Neuronal stem cell (in vitro differentiated cells): ENCODE results near the gene IFITM2.
"Not testable (repeated sequence)": the region's sequence is repeated elsewhere in the genome, so short reads cannot be mapped to it uniquely, and the experiment has no call there.

ENCODE experiments used
- DNase-seq: peaks from one replicate; pipeline ENCODE4 v3.0.0-alpha.2; 2013; ENCODE audit warnings: low spot score
- H2AFZ ChIP-seq: one replicate; pipeline ENCODE4 v1.6.1; 2013; ENCODE audit warnings: mild to moderate bottlenecking, low read length, inconsistent platforms
- H2AK5ac ChIP-seq: 2 replicates; pipeline ENCODE4 v1.6.1; 2013; ENCODE audit warnings: low read depth, mild to moderate bottlenecking, inconsistent platforms, low read length, moderate library complexity, mixed read lengths
- H2BK120ac ChIP-seq: 2 replicates; pipeline ENCODE4 v1.6.1; 2013; ENCODE audit warnings: low read depth, mild to moderate bottlenecking, inconsistent platforms, low read length, moderate library complexity, mixed read lengths
- H2BK12ac ChIP-seq: one replicate; pipeline ENCODE4 v1.6.1; 2013; ENCODE audit warnings: low read length, inconsistent platforms
- H2BK15ac ChIP-seq: 2 replicates; pipeline ENCODE4 v1.6.1; 2013; ENCODE audit warnings: mild to moderate bottlenecking, low read length, inconsistent platforms, mixed read lengths
- H2BK5ac ChIP-seq: one replicate; pipeline ENCODE4 v1.6.1; 2013; ENCODE audit warnings: inconsistent platforms, mild to moderate bottlenecking, low read length, moderate library complexity
- H3K14ac ChIP-seq: one replicate; pipeline ENCODE4 v1.6.1; 2013; ENCODE audit warnings: low read length, inconsistent platforms
- H3K18ac ChIP-seq: 2 replicates; pipeline ENCODE4 v1.6.1; 2013; ENCODE audit warnings: low read length, inconsistent platforms
- H3K23ac ChIP-seq: 2 replicates; pipeline ENCODE4 v1.6.1; 2013; ENCODE audit warnings: low read depth, mild to moderate bottlenecking, mixed read lengths, low read length, inconsistent platforms; ENCODE audit not compliant: poor library complexity
- H3K27ac ChIP-seq: replicated peaks from 3 replicates; pipeline ENCODE4 v1.5.1; 2013; ENCODE audit warnings: low read length, inconsistent platforms
- H3K27me3 ChIP-seq, 3 experiments: 2 replicates each; pipeline ENCODE4 v1.6.1; 2013; ENCODE audit warnings: low read length in 3 of 3, mild to moderate bottlenecking in 2 of 3, inconsistent platforms in 1 of 3, low read depth in 1 of 3, mixed read lengths in 1 of 3, moderate library complexity in 1 of 3; ENCODE audit not compliant: control insufficient read depth in 3 of 3, insufficient read depth in 3 of 3
- H3K36me3 ChIP-seq, 2 donors: replicated peaks in 1 of 2; 2 replicates each; pipeline ENCODE4 v1.6.1; 2013; ENCODE audit warnings: low read length in 2 of 2; ENCODE audit not compliant: control insufficient read depth in 2 of 2, insufficient read depth in 2 of 2
- H3K4ac ChIP-seq: 2 replicates; pipeline ENCODE4 v1.6.1; 2013; ENCODE audit warnings: inconsistent platforms, mild to moderate bottlenecking, low read length, moderate library complexity
- H3K4me1 ChIP-seq, 2 donors: 1 replicate in 1 of 2; 2 replicates in 1 of 2; pipeline ENCODE4 v1.6.1; 2013; ENCODE audit warnings: low read length in 2 of 2, low read depth in 1 of 2; ENCODE audit not compliant: control insufficient read depth in 2 of 2, insufficient read depth in 1 of 2
- H3K4me2 ChIP-seq: one replicate; pipeline ENCODE4 v1.6.1; 2013; ENCODE audit warnings: mild to moderate bottlenecking, low read length, inconsistent platforms; ENCODE audit not compliant: insufficient read depth, poor library complexity, severe bottlenecking
- H3K4me3 ChIP-seq, 2 donors: 2 replicates each; pipeline ENCODE4 v1.5.1; 2013; ENCODE audit warnings: low read length in 2 of 2, mild to moderate bottlenecking in 2 of 2, inconsistent platforms in 1 of 2, moderate library complexity in 1 of 2
- H3K79me1 ChIP-seq: one replicate; pipeline ENCODE4 v1.6.1; 2013; ENCODE audit warnings: low read depth, mild to moderate bottlenecking, inconsistent platforms, low read length, moderate library complexity
- H3K9ac ChIP-seq: one replicate; pipeline ENCODE4 v1.6.1; 2013; ENCODE audit warnings: mild to moderate bottlenecking, low read depth, low read length, inconsistent platforms; ENCODE audit not compliant: poor library complexity
- H3K9me3 ChIP-seq, 2 donors: replicated peaks in 1 of 2; 2 replicates each; pipeline versions ENCODE3 to v1.6.1; 2013; ENCODE audit warnings: low read length in 2 of 2, mild to moderate bottlenecking in 2 of 2, inconsistent platforms in 1 of 2, low read depth in 1 of 2, mixed read lengths in 1 of 2, moderate library complexity in 1 of 2; ENCODE audit not compliant: control insufficient read depth in 2 of 2, insufficient read depth in 1 of 2
- H4K8ac ChIP-seq: one replicate; pipeline ENCODE4 v1.6.1; 2013; ENCODE audit warnings: low read depth, mild to moderate bottlenecking, inconsistent platforms, low read length, moderate library complexity
- H4K91ac ChIP-seq: one replicate; pipeline ENCODE4 v1.6.1; 2013; ENCODE audit warnings: low read length, low read depth, mild to moderate bottlenecking, inconsistent platforms; ENCODE audit not compliant: poor library complexity
- WGBS, 2 donors: extraction: QIAGEN DNeasy Blood & Tissue Kit; methylation state at CpG; one replicate each; pipeline ENCODE4 v1.1.7; 2013; ENCODE audit warnings: missing lambda C conversion rate in 2 of 2, mixed read lengths in 1 of 2; ENCODE audit not compliant: insufficient read length in 2 of 2, insufficient replicate concordance in 1 of 2; ENCODE audit errors: extremely low coverage in 2 of 2; 5-methylcytosine and 5-hydroxymethylcytosine counted together

The IFITM2 gene

GRCh38 chr11:318405-319120 lies 10.9 kb downstream of the IFITM2 start:
- Histone ChIP-seq H3K27me3 (peaks cover 0 to 24% (median 0%) of the 10 kb centered on the region in 3 experiments), H3K36me3 (peaks cover 0 to 32% of the 10 kb centered on the region in 2 donors), H3K4me3 (peak overlapping the region; percentile 43 to 71), H3K4me2 (peak overlapping the region; percentile 54), H3K4me1 (peaks cover 23 to 24% of the 10 kb centered on the region in 2 donors)
- H3K27ac ChIP-seq, H3K18ac ChIP-seq, H4K91ac ChIP-seq, H3K23ac ChIP-seq, H3K9me3 ChIP-seq, H3K79me1 ChIP-seq, DNase-seq, H2BK5ac ChIP-seq, H3K14ac ChIP-seq, H3K4ac ChIP-seq, H2AFZ ChIP-seq, H2BK15ac ChIP-seq, H2AK5ac ChIP-seq, H3K9ac ChIP-seq, H4K8ac ChIP-seq, H2BK12ac ChIP-seq, H2BK120ac ChIP-seq: not testable (repeated sequence)
- no CpG with 5 or more reads among the region's 79 CpGs for WGBS, 2 donors

GRCh38 chr11:319121-319887 lies 11.7 kb downstream of the IFITM2 start:
- no CpG with 5 or more reads among the region's 29 CpGs for WGBS, 2 donors
- H4K91ac ChIP-seq, H2BK5ac ChIP-seq, H2BK15ac ChIP-seq, H3K79me1 ChIP-seq, H2BK12ac ChIP-seq, H3K23ac ChIP-seq, H2AFZ ChIP-seq, H2BK120ac ChIP-seq, H3K9me3 ChIP-seq, DNase-seq, H3K14ac ChIP-seq, H4K8ac ChIP-seq: not testable (repeated sequence)
- H3K27ac ChIP-seq, result peak overlapping the region; percentile 13
- peak overlapping the region; percentile 71 to 82 for H3K4me3 ChIP-seq
- H3K4me2 ChIP-seq, result peak overlapping the region; percentile 54
- H3K18ac ChIP-seq, result peak overlapping the region; percentile 65
- H3K4ac ChIP-seq, result peak overlapping the region; percentile 6
- H2AK5ac ChIP-seq, result peak overlapping the region; percentile 53
- peaks cover 0 to 32% of the 10 kb centered on the region in 2 donors for H3K36me3 ChIP-seq
- H3K4me1 ChIP-seq, result peaks cover 20 to 27% of the 10 kb centered on the region in 2 donors
- peaks cover 0 to 24% (median 0%) of the 10 kb centered on the region in 3 experiments for H3K27me3 ChIP-seq
- peak overlapping the region; percentile 72 for H3K9ac ChIP-seq

- H3K23ac ChIP-seq, H2BK15ac ChIP-seq, H3K18ac ChIP-seq, DNase-seq, H3K14ac ChIP-seq, H3K79me1 ChIP-seq, H4K8ac ChIP-seq, H3K4ac ChIP-seq, H2BK12ac ChIP-seq, H3K9me3 ChIP-seq, H4K91ac ChIP-seq, H2BK5ac ChIP-seq, H2AFZ ChIP-seq, H2BK120ac ChIP-seq: not testable (repeated sequence)
- peak overlapping the region; percentile 13 for H3K27ac ChIP-seq
- peak overlapping the region; percentile 53 for H2AK5ac ChIP-seq
- peak overlapping the region; percentile 50 to 82 for H3K4me3 ChIP-seq
- peaks cover 0 to 24% (median 0%) of the 10 kb centered on the region in 3 experiments for H3K27me3 ChIP-seq
- H3K36me3 ChIP-seq, result peaks cover 0 to 32% of the 10 kb centered on the region in 2 donors
- peak overlapping the region; percentile 60 for H3K9ac ChIP-seq
- no CpG with 5 or more reads among the region's 10 CpGs for WGBS, 2 donors
- peaks cover 19 to 33% of the 10 kb centered on the region in 2 donors for H3K4me1 ChIP-seq
- peak overlapping the region; percentile 54 for H3K4me2 ChIP-seq
Observed at GRCh38 chr11:319888-320273, 12.3 kb downstream of the IFITM2 start.

GRCh38 chr11:324156-324555 lies 16.5 kb downstream of the IFITM2 start:
- Histone ChIP-seq H3K14ac (no peak overlapping the region), H3K4me2 (no peak overlapping the region), H4K8ac (no peak overlapping the region), H3K4ac (no peak overlapping the region), H2BK15ac (no peak overlapping the region), H3K9ac (no peak overlapping the region), H2BK5ac (no peak overlapping the region), H3K27ac (no peak overlapping the region), H3K4me1 (peaks cover 11 to 26% of the 10 kb centered on the region in 2 donors), H2AFZ (peak overlapping the region; percentile 68), H4K91ac (no peak overlapping the region), H2AK5ac (no peak overlapping the region), H3K9me3 (no peaks in the 10 kb centered on the region), H3K79me1 (no peaks in the 10 kb centered on the region), H3K4me3 (no peak overlapping the region), H2BK120ac (no peak overlapping the region), H3K36me3 (peaks cover 0 to 5% of the 10 kb centered on the region in 2 donors), H3K27me3 (no peaks in the 10 kb centered on the region), H3K23ac (no peak overlapping the region), H3K18ac (no peak overlapping the region), H2BK12ac (no peak overlapping the region)
- WGBS, 2 donors, result no CpG with 5 or more reads among the region's 11 CpGs
- no peak for DNase-seq
